ENCODE measurements around the gene CIAO2B.

Gene CIAO2B

GRCh38 chr16:66925322-66925840, 8.8 kb downstream of the CIAO2B start, which contains the start of gene RRAD:
Gene RRAD, minus strand, starts transcription at chr16:66925535. Its CDS starts 356 bp downstream, at chr16:66925179.
- Histone ChIP-seq H3K27ac (ENCODE audit: low read length) (peak within 1 kb of the TSS; percentile 63), H3K36me3 (ENCODE audit: control insufficient read depth in 1 of 2, insufficient read depth in 2 of 2, low read length in 2 of 2) (no peaks in the 10 kb centered on the region), H3K4me1 (ENCODE audit: control insufficient read depth in 1 of 2, insufficient read depth in 2 of 2, low read length in 2 of 2) (peaks cover 0 to 58% of the 10 kb centered on the region in 2 donors), H3K9me3 (ENCODE audit: control insufficient read depth in 1 of 2, low read length in 2 of 2) (no peaks in the 10 kb centered on the region), H3K4me3 (ENCODE audit: low read depth in 1 of 2, low read length in 2 of 2) (peak within 1 kb of the TSS; percentile 33 to 77), H3K27me3 (ENCODE audit: low read depth, low read length) (peaks cover 7% of the 10 kb centered on the region)

- peak overlapping the region; percentile 16 to 77 for H3K4me3 ChIP-seq (ENCODE audit: low read depth in 1 of 2, low read length in 2 of 2)
- no peaks in the 10 kb centered on the region for H3K36me3 ChIP-seq (ENCODE audit: control insufficient read depth in 1 of 2, insufficient read depth in 2 of 2, low read length in 2 of 2)
- no peak overlapping the region for H3K27ac ChIP-seq (ENCODE audit: low read length)
- H3K9me3 ChIP-seq (ENCODE audit: control insufficient read depth in 1 of 2, low read length in 2 of 2) = no peaks in the 10 kb centered on the region
- peaks cover 7% of the 10 kb centered on the region for H3K27me3 ChIP-seq (ENCODE audit: low read depth, low read length)
- H3K4me1 ChIP-seq (ENCODE audit: control insufficient read depth in 1 of 2, insufficient read depth in 2 of 2, low read length in 2 of 2) = peaks cover 0 to 58% of the 10 kb centered on the region in 2 donors
Measured at GRCh38 chr16:66924527-66925321, 9.5 kb downstream of the CIAO2B start.

- H3K27ac ChIP-seq (ENCODE audit: low read length) = no peak overlapping the region
- H3K4me3 ChIP-seq (ENCODE audit: low read depth in 1 of 2, low read length in 2 of 2) = peak overlapping the region in 1 of 2 donors; percentile 39
- H3K27me3 ChIP-seq (ENCODE audit: low read depth, low read length) = peaks cover 7% of the 10 kb centered on the region
- H3K36me3 ChIP-seq (ENCODE audit: control insufficient read depth in 1 of 2, insufficient read depth in 2 of 2, low read length in 2 of 2) = no peaks in the 10 kb centered on the region
- peaks cover 0 to 64% of the 10 kb centered on the region in 2 donors for H3K4me1 ChIP-seq (ENCODE audit: control insufficient read depth in 1 of 2, insufficient read depth in 2 of 2, low read length in 2 of 2)
- H3K9me3 ChIP-seq (ENCODE audit: control insufficient read depth in 1 of 2, low read length in 2 of 2) = no peaks in the 10 kb centered on the region
Measured at GRCh38 chr16:66923866-66924265, 10.3 kb downstream of the CIAO2B start.

GRCh38 chr16:66923247-66923731, 10.9 kb downstream of the CIAO2B start:
- Histone ChIP-seq H3K36me3 (ENCODE audit: control insufficient read depth in 1 of 2, insufficient read depth in 2 of 2, low read length in 2 of 2) (no peaks in the 10 kb centered on the region), H3K4me1 (ENCODE audit: control insufficient read depth in 1 of 2, insufficient read depth in 2 of 2, low read length in 2 of 2) (peaks cover 0 to 64% of the 10 kb centered on the region in 2 donors), H3K27ac (ENCODE audit: low read length) (peak overlapping the region; percentile 31), H3K9me3 (ENCODE audit: control insufficient read depth in 1 of 2, low read length in 2 of 2) (no peaks in the 10 kb centered on the region), H3K4me3 (ENCODE audit: low read depth in 1 of 2, low read length in 2 of 2) (peak overlapping the region in 1 of 2 donors; percentile 39), H3K27me3 (ENCODE audit: low read depth, low read length) (peaks cover 7% of the 10 kb centered on the region)

- H3K27ac ChIP-seq (ENCODE audit: low read length) = no peak overlapping the region
- peaks cover 7% of the 10 kb centered on the region for H3K27me3 ChIP-seq (ENCODE audit: low read depth, low read length)
Measured at GRCh38 chr16:66921729-66922450, 12.3 kb downstream of the CIAO2B start.

GRCh38 chr16:66920924-66921680, 13.1 kb downstream of the CIAO2B start:
- Histone ChIP-seq H3K36me3 (ENCODE audit: control insufficient read depth in 1 of 2, insufficient read depth in 2 of 2, low read length in 2 of 2) (no peaks in the 10 kb centered on the region), H3K4me3 (ENCODE audit: low read depth in 1 of 2, low read length in 2 of 2) (no peak overlapping the region), H3K9me3 (ENCODE audit: control insufficient read depth in 1 of 2, low read length in 2 of 2) (no peaks in the 10 kb centered on the region), H3K4me1 (ENCODE audit: control insufficient read depth in 1 of 2, insufficient read depth in 2 of 2, low read length in 2 of 2) (peaks cover 0 to 49% of the 10 kb centered on the region in 2 donors), H3K27me3 (ENCODE audit: low read depth, low read length) (peaks cover 7% of the 10 kb centered on the region), H3K27ac (ENCODE audit: low read length) (no peak overlapping the region)

More at GRCh38 chr16:66921729-66922450, 12.3 kb downstream of the CIAO2B start:
- Histone ChIP-seq H3K4me3 (ENCODE audit: low read depth in 1 of 2, low read length in 2 of 2) (no peak overlapping the region), H3K9me3 (ENCODE audit: control insufficient read depth in 1 of 2, low read length in 2 of 2) (no peaks in the 10 kb centered on the region), H3K36me3 (ENCODE audit: control insufficient read depth in 1 of 2, insufficient read depth in 2 of 2, low read length in 2 of 2) (no peaks in the 10 kb centered on the region), H3K4me1 (ENCODE audit: control insufficient read depth in 1 of 2, insufficient read depth in 2 of 2, low read length in 2 of 2) (peaks cover 0 to 54% of the 10 kb centered on the region in 2 donors)

GRCh38 chr16:66920299-66920590, 14.0 kb downstream of the CIAO2B start:
- Histone ChIP-seq H3K27me3 (ENCODE audit: low read depth, low read length) (no peaks in the 10 kb centered on the region), H3K4me3 (ENCODE audit: low read depth in 1 of 2, low read length in 2 of 2) (no peak overlapping the region), H3K9me3 (ENCODE audit: control insufficient read depth in 1 of 2, low read length in 2 of 2) (no peaks in the 10 kb centered on the region), H3K4me1 (ENCODE audit: control insufficient read depth in 1 of 2, insufficient read depth in 2 of 2, low read length in 2 of 2) (peaks cover 0 to 41% of the 10 kb centered on the region in 2 donors), H3K36me3 (ENCODE audit: control insufficient read depth in 1 of 2, insufficient read depth in 2 of 2, low read length in 2 of 2) (no peaks in the 10 kb centered on the region), H3K27ac (ENCODE audit: low read length) (no peak overlapping the region)

GRCh38 chr16:66919569-66920298, 14.5 kb downstream of the CIAO2B start:
- Histone ChIP-seq H3K36me3 (ENCODE audit: control insufficient read depth in 1 of 2, insufficient read depth in 2 of 2, low read length in 2 of 2) (no peaks in the 10 kb centered on the region), H3K4me3 (ENCODE audit: low read depth in 1 of 2, low read length in 2 of 2) (no peak overlapping the region), H3K4me1 (ENCODE audit: control insufficient read depth in 1 of 2, insufficient read depth in 2 of 2, low read length in 2 of 2) (peaks cover 0 to 39% of the 10 kb centered on the region in 2 donors), H3K27ac (ENCODE audit: low read length) (no peak overlapping the region), H3K9me3 (ENCODE audit: control insufficient read depth in 1 of 2, low read length in 2 of 2) (no peaks in the 10 kb centered on the region), H3K27me3 (ENCODE audit: low read depth, low read length) (no peaks in the 10 kb centered on the region)

- H3K27me3 ChIP-seq (ENCODE audit: low read depth, low read length) = no peaks in the 10 kb centered on the region
- peaks cover 0 to 35% of the 10 kb centered on the region in 2 donors for H3K4me1 ChIP-seq (ENCODE audit: control insufficient read depth in 1 of 2, insufficient read depth in 2 of 2, low read length in 2 of 2)
- H3K4me3 ChIP-seq (ENCODE audit: low read depth in 1 of 2, low read length in 2 of 2) = no peak within 1 kb of the TSS
- H3K9me3 ChIP-seq (ENCODE audit: control insufficient read depth in 1 of 2, low read length in 2 of 2) = no peaks in the 10 kb centered on the region
- no peaks in the 10 kb centered on the region for H3K36me3 ChIP-seq (ENCODE audit: control insufficient read depth in 1 of 2, insufficient read depth in 2 of 2, low read length in 2 of 2)
- H3K27ac ChIP-seq (ENCODE audit: low read length) = no peak within 1 kb of the TSS
Measured at GRCh38 chr16:66918803-66919568, 15.2 kb downstream of the CIAO2B start, which contains the start of gene CDH16. Gene CDH16, minus strand, starts transcription at chr16:66918885. Its CDS starts 820 bp downstream, at chr16:66918065.

- Histone ChIP-seq H3K4me3 (ENCODE audit: low read depth in 1 of 2, low read length in 2 of 2) (no peak overlapping the region), H3K9me3 (ENCODE audit: control insufficient read depth in 1 of 2, low read length in 2 of 2) (no peaks in the 10 kb centered on the region), H3K4me1 (ENCODE audit: control insufficient read depth in 1 of 2, insufficient read depth in 2 of 2, low read length in 2 of 2) (peaks cover 0 to 28% of the 10 kb centered on the region in 2 donors), H3K36me3 (ENCODE audit: control insufficient read depth in 1 of 2, insufficient read depth in 2 of 2, low read length in 2 of 2) (no peaks in the 10 kb centered on the region), H3K27me3 (ENCODE audit: low read depth, low read length) (no peaks in the 10 kb centered on the region), H3K27ac (ENCODE audit: low read length) (no peak overlapping the region)
Measured at GRCh38 chr16:66918355-66918754, 15.8 kb downstream of the CIAO2B start.

Data from muscle layer of duodenum (tissue), 2 donors.